ENCODE measurements around the gene YES1.
A peak's percentile ranks its signal among the peaks of the same experiment; 100 is the strongest.

Gene YES1

DNA sequence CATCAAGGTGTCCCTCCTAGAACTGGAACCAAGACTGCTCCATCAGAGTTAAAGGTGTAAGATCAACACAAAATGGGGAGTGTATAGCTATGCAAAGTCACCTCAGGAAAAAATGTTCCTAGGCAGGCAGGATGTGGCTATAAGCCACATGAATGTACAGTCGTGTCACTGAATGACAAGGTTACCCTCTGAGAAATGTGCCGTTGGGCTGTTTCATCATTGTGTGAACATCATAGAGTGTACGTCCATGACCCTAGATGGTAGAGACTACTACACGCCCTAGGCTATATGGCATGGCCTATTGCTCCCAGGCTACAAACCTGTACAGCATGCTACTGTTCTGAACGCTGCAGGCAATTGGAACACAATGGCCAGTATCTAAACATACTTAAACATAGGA is 130.1 kb downstream of the YES1 start:
- no peak overlapping the region for H3K18ac ChIP-seq (ENCODE audit: low read length)
- H3K23ac ChIP-seq (ENCODE audit: low read depth, low read length, poor library complexity): no peak overlapping the region
- H4K8ac ChIP-seq (ENCODE audit: low read depth, low read length): no peak overlapping the region
- peaks cover 9 to 10% of the 10 kb centered on the region in 2 donors for H3K4me1 ChIP-seq (ENCODE audit: control insufficient read depth in 2 of 2, insufficient read depth in 1 of 2, low read depth in 1 of 2, low read length in 2 of 2)
- H3K14ac ChIP-seq (ENCODE audit: low read length): no peak overlapping the region
- H2BK5ac ChIP-seq (ENCODE audit: low read length): no peak overlapping the region
- H3K4me3 ChIP-seq (ENCODE audit: low read length in 2 of 2): no peak overlapping the region
- no peak overlapping the region for H2AK5ac ChIP-seq (ENCODE audit: low read depth, low read length)
- H3K27ac ChIP-seq (replicated peaks; ENCODE audit: low read length): no peak overlapping the region
- peaks cover 4 to 7% of the 10 kb centered on the region in 2 donors for H3K36me3 ChIP-seq (replicated peaks in 1 of 2; ENCODE audit: control insufficient read depth in 2 of 2, insufficient read depth in 2 of 2, low read length in 2 of 2)
- H3K4me2 ChIP-seq (ENCODE audit: insufficient read depth, low read length, poor library complexity, severe bottlenecking): no peak overlapping the region
- no peak overlapping the region for H4K91ac ChIP-seq (ENCODE audit: low read depth, low read length, poor library complexity)
- WGBS, 2 donors (ENCODE audit: extremely low coverage in 2 of 2, insufficient read length in 2 of 2, insufficient replicate concordance in 1 of 2): no CpG with 5 or more reads among the region's 5 CpGs
- H3K4ac ChIP-seq (ENCODE audit: low read length): no peak overlapping the region
- H3K9me3 ChIP-seq (replicated peaks in 1 of 2; ENCODE audit: control insufficient read depth in 2 of 2, insufficient read depth in 1 of 2, low read depth in 1 of 2, low read length in 2 of 2): no peaks in the 10 kb centered on the region
- H2BK12ac ChIP-seq (ENCODE audit: low read length): no peak overlapping the region
- no peak for DNase-seq (ENCODE audit: low spot score)
- H3K79me1 ChIP-seq (ENCODE audit: low read depth, low read length): no peaks in the 10 kb centered on the region
- no peaks in the 10 kb centered on the region for H3K27me3 ChIP-seq (ENCODE audit: control insufficient read depth in 3 of 3, insufficient read depth in 3 of 3, low read depth in 1 of 3, low read length in 3 of 3)
- H2BK120ac ChIP-seq (ENCODE audit: low read depth, low read length): no peak overlapping the region
- no peak overlapping the region for H2BK15ac ChIP-seq (ENCODE audit: low read length)
- H3K9ac ChIP-seq (ENCODE audit: low read depth, low read length, poor library complexity): no peak overlapping the region
- H2AFZ ChIP-seq (ENCODE audit: low read length): no peak overlapping the region

DNA sequence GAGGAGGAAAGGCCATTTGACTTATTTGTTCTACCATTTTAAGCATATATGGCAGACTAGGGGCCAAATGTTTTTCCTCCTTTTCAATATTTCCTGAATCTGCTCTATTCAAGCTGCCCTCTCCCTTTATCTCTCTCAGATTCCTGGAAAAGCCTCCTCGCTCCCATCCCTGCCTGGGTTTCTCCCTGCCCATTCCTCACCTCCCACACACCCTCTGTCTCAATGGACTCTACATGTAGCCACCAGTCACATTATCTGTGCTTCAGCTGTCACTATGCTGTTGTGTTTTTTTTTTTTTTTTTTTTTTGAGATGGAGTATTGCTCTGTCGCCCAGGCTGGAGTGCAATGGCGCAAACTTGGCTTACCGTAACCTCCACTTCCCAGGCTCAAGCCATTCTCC is 131.7 kb downstream of the YES1 start:
- Histone ChIP-seq H3K9ac (ENCODE audit: low read depth, low read length, poor library complexity) (no peak overlapping the region), H3K79me1 (ENCODE audit: low read depth, low read length) (no peaks in the 10 kb centered on the region), H3K27me3 (ENCODE audit: control insufficient read depth in 3 of 3, insufficient read depth in 3 of 3, low read depth in 1 of 3, low read length in 3 of 3) (no peaks in the 10 kb centered on the region), H3K14ac (ENCODE audit: low read length) (no peak overlapping the region), H2BK15ac (ENCODE audit: low read length) (no peak overlapping the region), H3K4me2 (ENCODE audit: insufficient read depth, low read length, poor library complexity, severe bottlenecking) (no peak overlapping the region), H3K27ac (replicated peaks; ENCODE audit: low read length) (no peak overlapping the region), H4K8ac (ENCODE audit: low read depth, low read length) (no peak overlapping the region), H3K9me3 (replicated peaks in 1 of 2; ENCODE audit: control insufficient read depth in 2 of 2, insufficient read depth in 1 of 2, low read depth in 1 of 2, low read length in 2 of 2) (no peaks in the 10 kb centered on the region), H2BK120ac (ENCODE audit: low read depth, low read length) (no peak overlapping the region), H3K23ac (ENCODE audit: low read depth, low read length, poor library complexity) (no peak overlapping the region), H2AK5ac (ENCODE audit: low read depth, low read length) (no peak overlapping the region), H3K36me3 (replicated peaks in 1 of 2; ENCODE audit: control insufficient read depth in 2 of 2, insufficient read depth in 2 of 2, low read length in 2 of 2) (peaks cover 8 to 23% of the 10 kb centered on the region in 2 donors), H3K18ac (ENCODE audit: low read length) (no peak overlapping the region), H2BK12ac (ENCODE audit: low read length) (no peak overlapping the region), H3K4me3 (ENCODE audit: low read length in 2 of 2) (no peak overlapping the region), H3K4ac (ENCODE audit: low read length) (no peak overlapping the region), H4K91ac (ENCODE audit: low read depth, low read length, poor library complexity) (no peak overlapping the region), H3K4me1 (ENCODE audit: control insufficient read depth in 2 of 2, insufficient read depth in 1 of 2, low read depth in 1 of 2, low read length in 2 of 2) (peaks cover 0 to 2% of the 10 kb centered on the region in 2 donors), H2AFZ (ENCODE audit: low read length) (no peak overlapping the region), H2BK5ac (ENCODE audit: low read length) (no peak overlapping the region)
- no peak for DNase-seq (ENCODE audit: low spot score)
- WGBS, 2 donors (ENCODE audit: extremely low coverage in 2 of 2, insufficient read length in 2 of 2, insufficient replicate concordance in 1 of 2): no CpG with 5 or more reads among the region's 4 CpGs

DNA sequence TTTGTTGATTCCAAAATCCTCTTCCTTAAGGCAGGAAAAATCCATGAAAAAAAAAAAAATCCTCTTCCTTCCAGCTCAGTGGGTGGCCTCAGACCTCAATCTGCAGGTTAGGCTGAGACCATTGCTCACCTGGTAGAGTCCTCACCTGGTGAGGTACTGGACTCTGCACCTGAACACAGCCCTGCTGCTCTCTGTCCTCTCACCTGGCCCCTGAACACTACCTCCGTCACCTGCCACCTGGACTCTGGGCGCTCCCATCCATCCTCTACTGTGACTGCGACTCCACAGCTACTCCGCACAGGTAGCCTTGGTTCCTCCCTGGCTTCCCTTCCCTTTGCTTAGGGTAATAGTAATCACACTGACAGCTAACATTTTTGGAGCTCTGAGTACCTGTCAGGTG is 132.5 kb downstream of the YES1 start:
- Histone ChIP-seq H3K27me3 (ENCODE audit: control insufficient read depth in 3 of 3, insufficient read depth in 3 of 3, low read depth in 1 of 3, low read length in 3 of 3) (no peaks in the 10 kb centered on the region), H3K9ac (ENCODE audit: low read depth, low read length, poor library complexity) (no peak overlapping the region), H3K4me3 (ENCODE audit: low read length in 2 of 2) (no peak overlapping the region), H3K9me3 (replicated peaks in 1 of 2; ENCODE audit: control insufficient read depth in 2 of 2, insufficient read depth in 1 of 2, low read depth in 1 of 2, low read length in 2 of 2) (no peaks in the 10 kb centered on the region), H2BK5ac (ENCODE audit: low read length) (no peak overlapping the region), H3K18ac (ENCODE audit: low read length) (no peak overlapping the region), H2AFZ (ENCODE audit: low read length) (no peak overlapping the region), H3K27ac (replicated peaks; ENCODE audit: low read length) (no peak overlapping the region), H2BK120ac (ENCODE audit: low read depth, low read length) (no peak overlapping the region), H3K4me2 (ENCODE audit: insufficient read depth, low read length, poor library complexity, severe bottlenecking) (no peak overlapping the region), H2AK5ac (ENCODE audit: low read depth, low read length) (no peak overlapping the region), H3K79me1 (ENCODE audit: low read depth, low read length) (no peaks in the 10 kb centered on the region), H2BK15ac (ENCODE audit: low read length) (no peak overlapping the region), H3K14ac (ENCODE audit: low read length) (no peak overlapping the region), H3K4me1 (ENCODE audit: control insufficient read depth in 2 of 2, insufficient read depth in 1 of 2, low read depth in 1 of 2, low read length in 2 of 2) (peaks cover 0 to 2% of the 10 kb centered on the region in 2 donors), H3K4ac (ENCODE audit: low read length) (no peak overlapping the region), H4K91ac (ENCODE audit: low read depth, low read length, poor library complexity) (no peak overlapping the region), H2BK12ac (ENCODE audit: low read length) (no peak overlapping the region), H3K36me3 (replicated peaks in 1 of 2; ENCODE audit: control insufficient read depth in 2 of 2, insufficient read depth in 2 of 2, low read length in 2 of 2) (peaks cover 8 to 31% of the 10 kb centered on the region in 2 donors), H4K8ac (ENCODE audit: low read depth, low read length) (no peak overlapping the region), H3K23ac (ENCODE audit: low read depth, low read length, poor library complexity) (peak overlapping the region; percentile 32)
- WGBS, 2 donors (ENCODE audit: extremely low coverage in 2 of 2, insufficient read length in 2 of 2, insufficient replicate concordance in 1 of 2): no CpG with 5 or more reads among the region's 4 CpGs
- DNase-seq (ENCODE audit: low spot score): no peak

DNA sequence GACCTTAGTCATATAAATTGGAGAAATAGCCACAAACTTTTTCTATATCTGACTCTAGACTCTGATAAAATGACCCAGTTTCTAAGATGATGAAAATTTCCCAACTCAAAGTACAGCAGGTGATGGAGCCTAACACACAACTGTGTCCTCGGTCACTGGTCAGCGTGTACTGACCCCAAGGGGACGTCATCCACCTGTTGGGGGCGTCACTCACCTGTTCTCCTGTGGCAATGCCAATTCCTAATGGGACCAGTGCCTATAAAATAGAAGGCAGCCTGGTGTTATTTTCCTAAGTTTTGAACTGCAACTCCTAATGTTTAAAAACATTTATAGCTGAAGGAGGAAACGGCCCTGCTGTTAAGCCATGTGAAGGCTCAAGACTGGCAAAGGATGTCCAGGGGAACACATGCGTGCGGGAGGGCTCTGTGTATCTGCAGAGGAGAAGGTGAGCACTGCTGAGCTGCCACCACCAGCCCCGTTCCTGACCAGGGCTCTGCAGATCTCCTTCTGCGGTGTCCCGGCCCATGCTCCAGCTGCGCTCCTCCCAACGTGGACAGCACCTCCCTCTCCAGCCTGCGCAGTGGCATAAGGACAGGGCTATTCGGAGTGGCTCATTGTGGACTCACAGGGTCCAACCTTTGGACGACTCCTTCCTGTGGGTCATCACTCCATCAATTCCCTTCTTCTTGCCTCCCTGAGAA is 133.4 kb downstream of the YES1 start:
- peaks cover 0 to 2% of the 10 kb centered on the region in 2 donors for H3K4me1 ChIP-seq (ENCODE audit: control insufficient read depth in 2 of 2, insufficient read depth in 1 of 2, low read depth in 1 of 2, low read length in 2 of 2)
- no peak overlapping the region for H2BK5ac ChIP-seq (ENCODE audit: low read length)
- no CpG with 5 or more reads among the region's 15 CpGs for WGBS, 2 donors (ENCODE audit: extremely low coverage in 2 of 2, insufficient read length in 2 of 2, insufficient replicate concordance in 1 of 2)
- no peak overlapping the region for H2BK12ac ChIP-seq (ENCODE audit: low read length)
- H2BK120ac ChIP-seq (ENCODE audit: low read depth, low read length): no peak overlapping the region
- no peaks in the 10 kb centered on the region for H3K27me3 ChIP-seq (ENCODE audit: control insufficient read depth in 3 of 3, insufficient read depth in 3 of 3, low read depth in 1 of 3, low read length in 3 of 3)
- no peaks in the 10 kb centered on the region for H3K9me3 ChIP-seq (replicated peaks in 1 of 2; ENCODE audit: control insufficient read depth in 2 of 2, insufficient read depth in 1 of 2, low read depth in 1 of 2, low read length in 2 of 2)
- peak overlapping the region; percentile 44 for H3K18ac ChIP-seq (ENCODE audit: low read length)
- no peak overlapping the region for H3K4ac ChIP-seq (ENCODE audit: low read length)
- H2BK15ac ChIP-seq (ENCODE audit: low read length): no peak overlapping the region
- H3K4me3 ChIP-seq (ENCODE audit: low read length in 2 of 2): no peak overlapping the region
- H3K27ac ChIP-seq (replicated peaks; ENCODE audit: low read length): no peak overlapping the region
- H2AFZ ChIP-seq (ENCODE audit: low read length): no peak overlapping the region
- no peak overlapping the region for H4K91ac ChIP-seq (ENCODE audit: low read depth, low read length, poor library complexity)
- DNase-seq (ENCODE audit: low spot score): no peak
- H3K79me1 ChIP-seq (ENCODE audit: low read depth, low read length): no peaks in the 10 kb centered on the region
- H3K36me3 ChIP-seq (replicated peaks in 1 of 2; ENCODE audit: control insufficient read depth in 2 of 2, insufficient read depth in 2 of 2, low read length in 2 of 2): peaks cover 8 to 39% of the 10 kb centered on the region in 2 donors
- peak overlapping the region; percentile 31 for H3K9ac ChIP-seq (ENCODE audit: low read depth, low read length, poor library complexity)
- H2AK5ac ChIP-seq (ENCODE audit: low read depth, low read length): no peak overlapping the region
- no peak overlapping the region for H3K14ac ChIP-seq (ENCODE audit: low read length)
- peak overlapping the region; percentile 78 for H3K23ac ChIP-seq (ENCODE audit: low read depth, low read length, poor library complexity)
- no peak overlapping the region for H3K4me2 ChIP-seq (ENCODE audit: insufficient read depth, low read length, poor library complexity, severe bottlenecking)
- no peak overlapping the region for H4K8ac ChIP-seq (ENCODE audit: low read depth, low read length)

Data from neuronal stem cell (in vitro differentiated cells).